IMR-90 (cell line): Measurements from ENCODE around the gene TMEM229A.

ENCODE experiments used
- BHLHE40 ChIP-seq: fragments of 150-350 bp; IDR thresholded peaks from 2 replicates; pipeline ENCODE4 v1.6.1; 2016; ENCODE audit warnings: mild to moderate bottlenecking, low read depth, low read length
- CEBPB ChIP-seq: IDR thresholded peaks from 2 replicates; pipeline ENCODE4 v1.6.1; 2012; ENCODE audit warnings: low read depth, low read length, improper control_type of control experiment
- CHD1 ChIP-seq: IDR thresholded peaks from 2 replicates; pipeline ENCODE4 v1.6.1; 2012; ENCODE audit warnings: low read depth, low read length, improper control_type of control experiment
- MAFK ChIP-seq: IDR thresholded peaks from 2 replicates; pipeline ENCODE4 v1.6.1; 2012; ENCODE audit warnings: low read depth, low read length, improper control_type of control experiment
- MAZ ChIP-seq: IDR thresholded peaks from 2 replicates; pipeline ENCODE4 v1.6.1; 2012; ENCODE audit warnings: low read depth, mild to moderate bottlenecking, low read length, improper control_type of control experiment, moderate library complexity, borderline replicate concordance
- POLR2A ChIP-seq: IDR thresholded peaks from 2 replicates; pipeline ENCODE4 v1.6.1; 2012; ENCODE audit warnings: mild to moderate bottlenecking, low read depth, low read length
- RAD21 ChIP-seq: IDR thresholded peaks from 2 replicates; pipeline ENCODE4 v1.6.1; 2012; ENCODE audit warnings: low read length, improper control_type of control experiment
- RCOR1 ChIP-seq: IDR thresholded peaks from 2 replicates; pipeline ENCODE4 v1.6.1; 2012; ENCODE audit warnings: mild to moderate bottlenecking, low read length, improper control_type of control experiment; ENCODE audit not compliant: insufficient replicate concordance
- SMC3 ChIP-seq: fragments of 150-350 bp; IDR thresholded peaks from 2 replicates; pipeline ENCODE4 v1.6.1; 2016; ENCODE audit warnings: low read depth, mild to moderate bottlenecking, antibody characterized with exemption, low read length, moderate library complexity
- TF ChIP-seq, protein P1 (sequence below): conservative IDR thresholded peaks from 2 replicates; pipeline ENCODE4 v1.5.1; 2012; ENCODE audit warnings: mild to moderate bottlenecking, low read depth, low read length, improper control_type of control experiment
- TF ChIP-seq, protein P2 (sequence below): fragments of 150-350 bp; IDR thresholded peaks from 2 replicates; pipeline ENCODE4 v1.6.1; 2017; ENCODE audit warnings: mild to moderate bottlenecking, antibody characterized with exemption, low read length, low read depth
- TF ChIP-seq, protein P3 (sequence below): fragments of 150-350 bp; IDR thresholded peaks from 2 replicates; pipeline ENCODE4 v1.6.1; 2016; ENCODE audit warnings: low read depth, mild to moderate bottlenecking, low read length, moderate library complexity, borderline replicate concordance

DNA sequence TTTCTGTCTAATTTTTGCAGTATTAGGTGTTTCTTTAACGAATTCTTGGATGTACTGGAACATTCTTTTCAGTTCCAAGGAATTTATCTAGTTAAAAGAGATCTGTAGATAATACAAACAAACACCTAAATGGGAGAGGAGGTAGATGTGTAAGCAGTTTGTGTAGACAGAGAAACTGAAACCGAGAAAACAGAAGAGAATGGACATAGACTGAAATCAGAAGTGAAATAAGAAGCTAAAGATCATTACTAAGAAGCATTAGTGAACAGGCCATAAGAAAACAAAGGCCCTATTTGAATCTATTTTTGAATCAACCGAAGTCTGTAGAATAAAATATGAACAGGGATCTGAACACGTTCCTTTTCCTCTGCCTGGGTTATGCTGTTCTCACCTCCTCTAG lies 26.5 kb upstream of the TMEM229A start:
- TF ChIP-seq, protein P1, sequence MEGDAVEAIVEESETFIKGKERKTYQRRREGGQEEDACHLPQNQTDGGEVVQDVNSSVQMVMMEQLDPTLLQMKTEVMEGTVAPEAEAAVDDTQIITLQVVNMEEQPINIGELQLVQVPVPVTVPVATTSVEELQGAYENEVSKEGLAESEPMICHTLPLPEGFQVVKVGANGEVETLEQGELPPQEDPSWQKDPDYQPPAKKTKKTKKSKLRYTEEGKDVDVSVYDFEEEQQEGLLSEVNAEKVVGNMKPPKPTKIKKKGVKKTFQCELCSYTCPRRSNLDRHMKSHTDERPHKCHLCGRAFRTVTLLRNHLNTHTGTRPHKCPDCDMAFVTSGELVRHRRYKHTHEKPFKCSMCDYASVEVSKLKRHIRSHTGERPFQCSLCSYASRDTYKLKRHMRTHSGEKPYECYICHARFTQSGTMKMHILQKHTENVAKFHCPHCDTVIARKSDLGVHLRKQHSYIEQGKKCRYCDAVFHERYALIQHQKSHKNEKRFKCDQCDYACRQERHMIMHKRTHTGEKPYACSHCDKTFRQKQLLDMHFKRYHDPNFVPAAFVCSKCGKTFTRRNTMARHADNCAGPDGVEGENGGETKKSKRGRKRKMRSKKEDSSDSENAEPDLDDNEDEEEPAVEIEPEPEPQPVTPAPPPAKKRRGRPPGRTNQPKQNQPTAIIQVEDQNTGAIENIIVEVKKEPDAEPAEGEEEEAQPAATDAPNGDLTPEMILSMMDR = no peak
- TF ChIP-seq MAZ (no peak), CHD1 (no peak), POLR2A (no peak), SMC3 (no peak), RAD21 (no peak), MAFK (no peak), BHLHE40 (no peak), CEBPB (no peak), RCOR1 (no peak)
- TF ChIP-seq, protein P2, sequence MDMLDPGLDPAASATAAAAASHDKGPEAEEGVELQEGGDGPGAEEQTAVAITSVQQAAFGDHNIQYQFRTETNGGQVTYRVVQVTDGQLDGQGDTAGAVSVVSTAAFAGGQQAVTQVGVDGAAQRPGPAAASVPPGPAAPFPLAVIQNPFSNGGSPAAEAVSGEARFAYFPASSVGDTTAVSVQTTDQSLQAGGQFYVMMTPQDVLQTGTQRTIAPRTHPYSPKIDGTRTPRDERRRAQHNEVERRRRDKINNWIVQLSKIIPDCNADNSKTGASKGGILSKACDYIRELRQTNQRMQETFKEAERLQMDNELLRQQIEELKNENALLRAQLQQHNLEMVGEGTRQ = no peak
- TF ChIP-seq, protein P3, sequence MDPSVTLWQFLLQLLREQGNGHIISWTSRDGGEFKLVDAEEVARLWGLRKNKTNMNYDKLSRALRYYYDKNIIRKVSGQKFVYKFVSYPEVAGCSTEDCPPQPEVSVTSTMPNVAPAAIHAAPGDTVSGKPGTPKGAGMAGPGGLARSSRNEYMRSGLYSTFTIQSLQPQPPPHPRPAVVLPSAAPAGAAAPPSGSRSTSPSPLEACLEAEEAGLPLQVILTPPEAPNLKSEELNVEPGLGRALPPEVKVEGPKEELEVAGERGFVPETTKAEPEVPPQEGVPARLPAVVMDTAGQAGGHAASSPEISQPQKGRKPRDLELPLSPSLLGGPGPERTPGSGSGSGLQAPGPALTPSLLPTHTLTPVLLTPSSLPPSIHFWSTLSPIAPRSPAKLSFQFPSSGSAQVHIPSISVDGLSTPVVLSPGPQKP = no peak
